OCI-M1 (cell line): ENCODE results near the gene CDON.

Experiments
- DNase-seq: peaks from one replicate; lab custom pipeline; 2025; lab: John Stamatoyannopoulos, UW

The CDON gene

DNA sequence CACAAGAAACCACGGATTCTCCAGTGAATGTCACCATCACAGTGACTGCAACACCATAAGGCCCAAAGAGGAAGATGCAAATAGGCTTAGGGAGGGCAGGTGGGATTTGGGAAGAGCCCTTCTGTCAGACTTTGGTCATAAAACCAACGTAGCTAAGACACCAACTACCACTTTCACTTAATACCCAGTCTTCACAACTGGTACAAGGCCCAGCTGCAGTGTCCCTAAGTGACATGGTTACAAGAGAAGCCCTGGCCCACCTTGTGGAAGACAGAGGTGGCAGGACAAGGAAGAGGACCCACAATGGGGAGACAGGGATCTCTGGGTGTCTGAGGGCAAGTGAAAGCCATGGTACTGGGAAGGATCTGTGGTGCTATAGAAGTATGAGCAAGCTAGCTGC lies 106.8 kb downstream of the CDON start:
- no peak for DNase-seq

DNA sequence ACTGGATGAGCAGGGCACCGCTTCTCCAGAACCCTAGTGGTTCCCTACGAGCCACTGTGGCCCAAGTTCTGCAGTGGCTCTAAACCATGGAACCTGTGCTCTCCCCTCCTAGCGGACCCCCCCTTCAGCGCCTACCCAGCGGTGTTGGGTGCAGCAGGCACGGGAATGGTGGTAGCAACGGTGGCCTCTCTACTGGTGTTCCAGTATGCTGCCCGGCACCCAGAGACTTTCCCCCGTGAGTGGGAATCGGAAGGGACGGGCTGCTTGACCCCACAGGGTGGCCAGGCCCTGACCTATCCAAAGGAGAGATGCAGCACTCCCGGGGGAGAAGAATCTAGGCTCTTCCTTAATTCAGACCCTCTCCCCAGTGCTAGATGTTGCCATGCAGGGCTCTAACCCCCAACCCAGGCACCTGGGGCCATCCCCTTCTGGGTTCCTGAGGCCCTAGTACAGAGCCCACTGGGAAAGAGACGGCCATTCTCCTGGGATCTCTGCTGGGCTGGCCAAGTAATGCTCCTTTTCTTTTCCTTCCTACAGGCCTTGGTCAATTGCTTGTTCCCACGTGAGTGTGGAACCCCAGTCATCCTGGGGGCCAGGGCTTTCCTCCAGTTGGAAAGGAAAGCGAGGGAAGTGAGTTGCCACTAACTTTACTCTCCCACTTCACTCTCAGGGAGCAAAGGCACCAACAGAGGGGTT lies 107.6 kb downstream of the CDON start:
- DNase-seq = no peak

DNA sequence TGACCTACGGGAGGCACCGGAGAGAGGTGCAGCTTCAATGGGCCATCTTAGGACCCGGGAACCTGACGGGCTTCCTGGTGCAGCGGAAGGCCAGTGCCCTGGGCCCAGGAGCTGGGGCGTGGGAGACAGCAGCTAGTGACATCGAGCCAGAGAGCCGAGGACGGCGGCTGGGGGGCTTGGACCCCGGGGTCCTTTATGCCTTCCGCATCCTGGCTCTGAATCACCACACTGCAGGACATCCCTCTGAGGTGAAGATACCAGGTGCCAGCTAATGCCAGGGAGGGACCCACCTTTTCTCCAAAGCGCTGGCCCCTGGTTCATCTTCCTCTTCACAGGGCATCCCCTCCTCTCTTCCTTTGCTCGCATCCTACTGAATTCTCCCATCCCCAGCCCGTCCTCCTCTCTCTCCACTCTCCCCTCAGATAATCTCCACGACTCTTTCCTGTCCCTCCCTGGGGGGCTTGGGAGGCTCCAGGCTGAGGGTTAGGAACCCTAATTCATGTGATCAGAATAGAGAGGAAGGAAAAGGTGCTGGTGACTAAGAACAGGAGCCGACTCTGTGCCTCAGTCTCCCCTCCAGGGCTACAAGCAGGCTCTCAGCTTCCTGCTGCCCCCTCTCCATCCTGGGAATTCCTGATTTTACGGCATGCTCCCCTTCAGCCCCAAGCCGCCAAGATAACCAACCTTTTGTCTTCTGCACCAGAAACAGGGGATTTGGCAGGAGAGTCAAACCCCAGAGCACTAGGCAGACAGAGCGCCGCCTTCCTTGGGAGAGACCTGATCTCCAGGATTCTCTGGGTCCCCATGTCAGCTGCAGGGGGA lies 108.3 kb downstream of the CDON start:
- DNase-seq = no peak

DNA sequence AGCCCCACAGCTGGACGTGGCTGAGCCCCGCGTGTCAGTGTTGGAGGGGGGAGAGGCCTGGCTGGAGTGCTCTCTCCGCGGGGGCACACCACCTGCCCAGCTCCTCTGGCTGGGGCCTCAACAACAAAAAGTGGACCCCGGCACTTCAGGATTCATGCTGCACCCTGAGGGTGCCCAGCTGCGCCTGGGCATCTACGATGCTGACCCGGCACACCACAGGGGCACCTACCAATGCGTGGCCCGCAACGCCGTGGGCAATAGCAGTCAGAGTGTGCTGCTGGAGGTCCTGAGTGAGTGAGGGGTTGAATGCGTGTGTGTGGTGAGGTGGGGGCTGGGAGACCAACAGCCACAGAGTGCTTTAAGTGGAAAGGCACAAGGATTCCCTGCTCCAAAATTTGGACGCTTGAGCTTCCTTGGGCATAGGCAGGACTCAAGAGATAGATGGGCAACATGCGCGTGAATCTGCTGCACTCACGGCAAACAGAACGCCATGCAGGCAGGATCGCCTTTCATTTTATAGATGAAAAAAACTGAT lies 109.2 kb downstream of the CDON start:
- DNase-seq = no peak

DNA sequence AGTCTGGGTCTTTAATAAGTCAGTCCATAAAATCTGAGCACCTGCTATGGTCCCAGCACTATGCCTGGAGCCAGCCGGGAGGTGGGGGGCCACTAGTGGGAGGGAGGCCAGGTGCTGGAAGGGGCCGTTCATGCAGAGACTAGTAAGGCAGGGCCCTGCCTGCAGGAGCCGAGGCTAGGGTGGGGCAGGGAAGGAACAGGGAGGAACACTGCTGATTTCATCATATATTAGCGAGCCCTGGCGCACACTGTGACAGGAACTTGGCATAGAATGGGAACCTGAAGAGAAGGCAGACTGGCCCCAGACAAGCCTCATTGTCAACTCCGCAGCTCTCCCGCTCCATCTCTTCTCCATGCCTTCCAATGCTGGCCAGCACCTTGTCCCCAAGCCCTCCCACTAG lies 109.7 kb downstream of the CDON start:
- no peak for DNase-seq

DNA sequence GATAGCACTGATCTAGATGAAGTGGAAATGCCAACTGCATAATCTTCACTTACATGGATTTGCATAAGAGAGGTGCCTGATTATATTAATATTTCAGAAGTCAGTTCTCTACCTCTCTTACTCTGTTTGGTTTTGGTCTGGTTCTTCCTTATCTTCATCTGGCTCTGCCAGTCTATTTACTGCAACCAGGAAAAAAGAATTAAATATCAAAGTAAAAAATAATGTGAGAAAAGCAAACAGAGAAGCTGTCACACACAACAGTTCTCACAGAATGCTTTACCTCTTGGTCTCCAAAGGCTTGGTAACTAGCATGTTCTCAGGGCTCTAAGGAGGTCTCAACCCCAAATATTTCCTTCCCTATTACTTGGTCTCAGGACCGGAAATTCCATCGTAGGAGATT lies 110.1 kb downstream of the CDON start:
- DNase-seq = no peak

DNA sequence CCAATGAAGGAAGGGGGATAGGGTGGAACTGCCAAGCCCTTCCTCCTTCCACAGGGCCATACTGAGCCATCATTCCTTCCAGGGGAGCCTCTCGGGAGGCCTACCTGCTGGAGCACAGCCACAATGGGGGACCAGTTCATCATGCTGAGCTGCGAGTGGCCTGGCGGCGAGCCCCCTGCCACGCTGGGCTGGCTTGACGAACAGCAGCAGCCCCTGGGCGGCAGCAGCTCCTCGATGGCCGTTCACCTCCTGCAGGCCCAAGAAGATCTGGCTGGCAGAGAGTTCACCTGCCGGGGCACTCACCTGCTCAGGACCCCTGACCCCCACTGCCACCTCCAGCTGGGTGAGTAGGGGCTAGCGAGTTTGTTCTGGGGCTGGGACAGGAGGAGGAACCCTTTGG lies 110.9 kb downstream of the CDON start:
- no peak for DNase-seq

DNA sequence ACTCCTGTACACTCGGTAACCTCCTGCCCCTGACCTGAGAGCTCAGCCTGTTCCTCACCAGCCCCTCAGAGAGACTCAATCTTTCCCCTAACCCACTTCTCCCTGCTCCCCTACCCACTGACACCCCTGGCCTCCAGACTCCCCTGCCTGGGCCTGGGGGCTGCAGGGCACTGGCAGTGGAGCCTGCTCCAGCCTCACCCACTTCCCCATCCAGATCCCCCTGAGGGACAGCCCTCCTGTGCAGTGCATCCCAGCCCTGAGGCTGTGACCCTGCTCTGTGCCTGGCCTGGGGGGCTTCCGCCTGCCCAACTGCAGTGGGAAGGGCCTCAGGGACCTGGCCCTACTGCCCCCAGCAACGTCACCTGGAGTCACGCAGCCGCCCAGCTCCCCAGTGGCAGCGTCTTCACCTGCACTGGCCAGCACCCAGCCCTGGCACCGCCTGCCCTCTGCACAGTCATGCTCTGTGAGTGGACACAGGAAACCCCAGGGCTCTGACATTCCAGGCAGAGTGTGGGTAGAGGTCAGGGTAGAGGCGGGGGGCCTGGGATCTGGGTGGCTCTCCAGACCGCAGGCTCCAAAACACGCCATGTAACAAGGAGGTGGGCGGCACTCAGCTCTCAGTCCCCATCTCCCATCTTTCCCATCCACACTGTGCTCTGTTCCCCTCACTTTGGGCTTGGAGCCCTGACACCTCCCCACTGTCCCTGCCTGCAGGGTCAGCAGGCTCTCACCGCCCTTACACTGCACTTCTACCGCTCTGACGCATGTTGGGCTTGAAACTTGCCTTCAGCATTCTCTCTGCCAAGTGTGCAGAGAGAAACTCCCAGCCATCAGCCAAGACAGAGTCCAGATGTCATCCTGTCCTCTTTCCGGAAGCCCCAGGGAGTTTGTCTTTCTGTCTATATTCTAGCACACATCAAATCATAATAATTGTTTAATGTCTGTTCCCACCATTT lies 111.7 kb downstream of the CDON start:
- no peak for DNase-seq

DNA sequence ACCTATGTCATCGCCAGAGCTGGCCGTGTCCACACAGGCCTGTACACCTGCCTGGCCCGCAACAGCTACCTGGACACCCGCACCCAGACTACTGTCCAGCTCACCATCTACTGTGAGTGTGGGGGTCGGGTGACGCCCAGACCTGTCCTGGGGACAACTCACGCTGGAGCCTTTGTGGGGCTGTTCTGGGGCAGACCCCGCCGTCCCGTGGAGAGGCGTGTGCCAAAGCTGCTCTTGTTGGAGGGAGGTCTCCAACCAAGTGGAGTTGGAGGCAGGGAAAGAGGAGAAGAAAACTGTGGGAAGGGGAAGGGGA lies 112.5 kb downstream of the CDON start:
- no peak for DNase-seq

DNA sequence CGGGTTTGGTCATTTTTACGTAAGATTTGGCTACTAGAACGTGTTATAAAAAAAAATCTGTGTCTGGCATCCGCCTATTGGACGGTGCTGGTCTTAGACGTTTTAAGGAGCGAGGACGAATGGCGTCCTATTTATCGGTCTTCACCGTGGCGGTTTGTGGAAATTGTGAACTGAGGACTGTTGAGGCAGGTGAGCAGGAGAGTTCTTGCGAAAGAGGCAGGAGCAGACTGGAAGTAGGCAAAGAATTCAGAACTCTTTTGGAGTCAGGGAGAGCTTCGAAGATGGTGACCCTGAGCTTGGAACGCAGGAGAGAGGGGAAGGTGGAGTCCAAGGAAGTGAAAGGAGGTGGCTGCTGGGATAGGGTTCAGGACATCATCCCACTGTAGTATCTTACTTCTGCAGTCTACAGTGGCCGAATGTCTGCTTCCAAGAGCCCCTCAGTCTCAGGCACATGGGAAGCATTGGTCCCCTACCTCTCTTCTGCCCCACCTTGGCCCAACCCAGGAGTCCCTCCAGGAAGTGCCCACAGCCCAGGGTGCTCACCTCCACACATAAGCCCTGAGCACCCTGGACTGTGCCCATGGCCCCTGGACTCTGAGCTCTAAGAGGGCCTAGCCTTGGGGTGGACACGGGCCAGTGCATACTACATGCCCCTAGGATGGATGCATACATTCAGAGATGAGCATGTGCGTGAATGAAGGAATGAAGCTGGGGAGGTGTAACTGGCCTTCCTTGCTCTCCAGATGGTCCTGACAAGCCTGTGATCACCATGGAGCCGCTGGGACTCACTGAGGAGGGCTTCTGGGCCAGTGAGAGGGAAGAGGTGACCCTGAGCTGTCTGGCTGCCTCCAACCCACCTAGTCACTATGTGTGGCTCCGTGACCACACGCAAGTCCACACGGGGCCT lies 113.1 kb downstream of the CDON start:
- DNase-seq = no peak

DNA sequence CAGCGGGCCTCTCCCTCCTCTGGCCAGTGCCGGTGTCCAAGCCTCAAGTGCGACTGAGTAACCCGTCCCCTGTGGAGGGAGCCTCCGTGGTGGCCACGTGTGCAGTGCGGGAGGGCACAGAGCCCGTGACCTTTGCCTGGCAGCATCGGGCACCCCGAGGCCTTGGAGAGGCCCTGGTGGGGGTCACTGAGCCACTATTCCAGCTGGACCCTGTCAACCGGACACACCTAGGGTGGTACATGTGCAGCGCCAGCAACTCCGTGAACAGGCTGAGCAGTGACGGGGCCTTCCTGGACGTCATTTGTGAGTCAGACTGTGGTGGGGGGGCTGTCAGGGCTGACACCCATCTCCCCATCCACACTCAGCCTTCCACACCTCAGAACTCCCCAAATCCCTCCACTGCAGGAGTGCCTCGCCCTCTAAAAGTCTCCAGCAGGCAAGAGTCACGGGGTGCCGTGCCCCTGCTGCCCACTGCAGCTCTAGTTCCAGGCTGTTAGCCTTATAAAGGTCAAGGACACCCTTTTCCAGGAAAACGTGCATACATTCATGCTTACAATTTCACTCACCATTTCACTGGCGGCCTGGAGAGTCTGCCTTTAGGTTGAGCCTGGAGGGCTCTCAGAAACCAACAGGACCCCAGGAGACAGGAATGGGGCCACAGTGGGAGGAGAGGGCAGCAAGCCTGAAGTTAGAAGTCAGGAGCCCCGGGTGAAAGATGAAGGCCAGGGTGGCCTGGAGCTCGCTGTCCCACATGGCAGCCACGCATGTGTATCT lies 114.2 kb downstream of the CDON start:
- DNase-seq = no peak

DNA sequence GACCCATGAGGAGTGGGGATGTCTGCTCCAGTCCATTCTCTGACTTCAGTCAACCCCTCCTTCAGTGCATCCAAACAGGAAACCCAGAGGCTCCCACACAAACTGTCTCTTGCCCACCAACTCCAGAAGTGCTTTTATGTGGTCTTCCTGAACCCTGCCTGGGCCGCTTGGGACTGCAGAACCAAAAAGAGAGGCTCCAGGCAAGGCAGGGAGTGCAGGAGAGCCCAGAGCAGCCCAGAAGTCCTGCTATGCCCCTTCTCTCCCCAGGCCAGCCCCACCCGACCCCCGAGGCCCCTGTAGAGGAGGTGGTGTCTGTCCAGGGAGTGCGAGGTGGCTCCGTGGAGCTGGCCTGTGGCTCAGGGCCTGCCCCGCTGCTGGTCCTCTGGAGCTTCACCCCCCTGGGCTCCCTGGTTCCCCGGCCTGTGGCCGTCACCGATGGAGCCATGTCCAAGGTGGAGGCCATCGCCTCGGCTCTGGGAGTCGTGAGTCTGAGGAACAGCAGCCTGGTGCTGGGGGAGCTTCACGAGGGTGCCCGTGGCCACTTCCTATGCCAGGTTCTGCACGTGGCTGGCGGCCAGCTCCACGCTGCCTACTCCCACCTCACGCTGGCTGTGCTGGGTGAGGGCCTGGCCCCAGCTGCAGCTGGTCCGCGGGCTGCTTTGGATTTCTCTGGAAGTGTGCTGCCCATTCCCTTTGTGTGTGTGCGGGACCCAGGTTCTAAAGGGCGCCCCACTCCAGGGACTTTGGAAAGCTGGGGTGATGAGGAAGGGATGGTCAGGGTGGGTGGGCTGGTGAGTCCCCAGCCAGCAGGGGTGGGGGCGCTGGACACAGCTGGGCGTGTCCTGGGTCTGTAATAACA lies 115.0 kb downstream of the CDON start:
- no peak for DNase-seq

DNA sequence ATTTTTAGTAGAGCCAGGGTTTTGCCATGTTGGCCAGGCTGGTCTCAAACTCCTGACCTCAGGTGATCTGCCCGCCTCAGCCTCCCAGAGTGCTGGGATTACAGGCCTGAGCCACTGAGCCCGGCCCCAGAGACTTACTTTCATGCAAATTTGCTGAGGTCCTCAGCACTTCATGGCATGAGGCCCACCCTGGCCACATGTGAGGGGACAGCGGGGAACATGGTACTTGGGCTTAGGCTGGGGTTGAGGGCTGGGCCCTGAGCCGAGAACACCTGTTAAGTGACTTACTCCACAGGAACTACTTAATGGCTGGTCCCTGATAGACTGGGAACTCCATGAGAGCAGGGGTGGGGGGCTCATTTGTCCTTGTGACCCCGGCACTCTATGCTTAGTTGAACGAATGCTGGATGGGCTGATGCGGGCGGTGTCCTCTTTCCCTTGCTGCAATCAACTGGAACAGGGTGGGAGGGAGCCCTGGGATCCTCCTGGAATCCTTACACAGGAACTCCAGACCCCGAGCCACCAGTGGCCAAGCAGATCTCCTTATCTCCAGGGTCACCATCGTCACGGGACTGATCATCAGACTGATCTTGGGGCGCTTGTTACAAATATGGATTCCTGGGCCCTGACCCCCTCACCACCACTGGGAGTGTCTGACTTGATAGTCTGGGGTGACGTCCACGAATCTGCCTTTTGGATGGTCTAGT lies 115.8 kb downstream of the CDON start:
- DNase-seq = no peak

DNA sequence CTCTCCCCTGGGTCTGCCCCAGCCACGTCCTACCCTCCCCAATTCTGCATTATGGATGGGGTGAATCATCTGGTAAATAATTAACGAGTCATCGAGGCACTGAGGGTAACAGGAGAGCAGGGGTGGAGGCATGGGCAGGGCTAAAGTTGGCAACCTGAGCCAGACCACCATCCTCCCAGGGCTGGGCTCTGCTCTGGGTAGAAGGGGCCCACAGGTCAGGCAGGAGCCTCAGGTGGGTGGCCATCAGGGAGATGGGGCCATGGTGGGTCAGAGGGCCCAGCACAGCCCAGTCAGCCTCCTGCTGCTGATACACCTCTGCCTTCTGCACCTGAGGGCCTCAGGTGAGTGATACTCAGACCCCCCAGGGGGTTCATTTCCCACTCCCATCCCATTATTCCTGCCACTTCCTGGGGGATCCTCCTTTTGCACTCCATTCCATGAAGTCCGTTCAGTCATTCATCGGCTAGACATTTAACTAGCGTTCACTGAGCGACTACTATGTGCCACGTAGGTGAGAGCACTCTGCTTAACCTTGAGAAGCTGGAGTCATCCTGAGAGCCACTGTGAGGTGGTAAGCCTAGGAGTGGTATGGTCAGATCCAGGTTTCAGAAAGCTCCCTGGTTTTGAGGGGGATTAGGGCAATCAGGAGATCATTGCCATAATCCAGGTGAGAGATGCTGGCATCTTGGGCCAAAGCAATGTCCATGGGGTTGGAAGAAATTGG lies 116.7 kb downstream of the CDON start, which contains the start of gene VSIG10L2:
VSIG10L2 (plus strand) TSS at position 248 of the 724 bp plus-strand sequence; CDS start at position 260, 12 bp downstream.
- no peak for DNase-seq

DNA sequence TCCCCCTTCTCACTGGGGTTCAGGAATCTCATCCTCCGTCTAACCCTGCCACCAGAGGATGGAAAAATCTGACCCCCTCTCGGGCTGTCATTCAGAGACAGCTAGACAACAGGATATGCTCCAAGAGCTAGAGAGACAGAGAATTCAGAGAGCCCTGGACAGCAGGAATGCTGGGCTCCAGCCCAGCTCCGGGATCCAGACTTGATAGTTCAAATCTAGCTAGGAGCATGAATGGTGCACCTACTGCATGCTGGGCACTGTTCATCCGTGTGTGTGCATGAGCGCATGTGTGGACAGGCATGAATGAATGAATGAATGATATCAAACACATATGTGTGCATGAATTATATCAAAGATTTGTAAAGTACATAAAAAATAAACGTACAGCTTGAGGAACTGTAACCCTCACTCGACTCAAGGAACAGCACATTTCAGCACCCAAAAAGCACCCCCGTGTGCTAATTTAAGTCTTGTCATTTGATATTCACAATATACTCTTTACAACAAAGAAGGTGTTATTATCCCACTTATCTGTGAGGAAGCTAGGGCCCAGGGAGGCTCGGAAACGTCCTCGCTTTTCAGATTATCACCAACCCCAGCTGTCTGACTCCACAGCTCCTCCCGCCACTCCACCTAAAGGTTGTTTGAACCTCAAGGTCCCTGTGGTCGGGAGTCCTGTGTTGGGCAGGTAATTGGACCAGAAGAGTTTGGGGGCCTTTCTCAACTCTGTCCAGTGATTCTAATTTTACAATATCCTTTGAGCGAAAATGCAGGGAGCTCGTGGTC lies 117.5 kb downstream of the CDON start:
- DNase-seq = no peak

DNA sequence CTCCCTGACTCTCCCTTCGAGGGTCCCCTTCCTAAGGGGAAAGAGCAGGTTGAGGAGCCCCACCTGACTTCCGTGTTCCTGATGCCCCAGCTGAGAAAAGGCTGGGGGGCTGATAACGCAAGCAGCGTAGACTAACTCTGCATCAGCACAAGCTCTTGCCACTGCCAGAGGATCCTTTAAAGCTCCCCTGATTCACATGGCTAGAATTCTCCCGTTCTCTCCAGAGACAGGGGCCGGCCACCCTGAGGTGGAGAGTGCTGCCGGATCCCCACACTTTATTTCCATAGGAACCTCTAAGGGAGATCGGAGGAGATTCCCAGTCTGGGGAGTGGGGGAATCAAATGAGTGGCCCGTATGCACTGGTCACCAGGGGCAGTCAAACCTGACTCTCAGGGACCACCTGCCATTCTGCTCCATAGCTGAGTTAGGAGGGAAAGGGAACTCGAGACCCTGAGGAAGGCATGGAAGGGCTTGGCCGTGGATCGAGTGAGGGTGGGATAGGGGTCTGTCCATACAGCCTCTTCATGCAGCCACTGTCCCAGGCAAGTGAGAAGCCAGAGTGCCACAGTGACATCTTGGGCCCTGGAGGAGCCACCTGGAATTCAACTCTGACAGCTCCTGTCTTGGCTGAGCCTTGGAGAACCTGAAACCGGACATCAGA lies 118.2 kb downstream of the CDON start:
- DNase-seq = no peak
